OCI-LY3 (cell line): Measurements from ENCODE around the gene KCNK4.

Experiments used
- H2AFZ ChIP-seq: fragments of 200-600, 300-600 bp; shearing (Covaris generic); 2 replicates; pipeline ENCODE4 v1.6.0; 2014; ENCODE audit warnings: antibody characterized with exemption, low read depth, low read length
- H3K27ac ChIP-seq: fragments of 200-600, 300-600 bp; sonication (generic); 2 replicates; pipeline ENCODE4 v1.5.1; 2014; ENCODE audit warnings: mild to moderate bottlenecking, low read length, moderate library complexity, mixed read lengths
- H3K27me3 ChIP-seq: fragments of 200-600, 300-600 bp; sonication (generic); 2 replicates; pipeline ENCODE4 v1.6.1; 2014; ENCODE audit warnings: low read depth, low read length, mixed read lengths
- H3K36me3 ChIP-seq: fragments of 200-600, 300-600 bp; sonication (generic); replicated peaks from 2 replicates; pipeline ENCODE3; 2014; ENCODE audit warnings: low read depth, low read length, mixed read lengths
- H3K4me1 ChIP-seq: fragments of 300-600, 200-600 bp; sonication (generic); 2 replicates; pipeline ENCODE4 v1.6.1; 2014; ENCODE audit warnings: low read length, mixed read lengths
- H3K4me2 ChIP-seq: fragments of 200-600, 300-600 bp; sonication (generic); 2 replicates; pipeline ENCODE4 v1.6.1; 2014; ENCODE audit warnings: low read length, mixed read lengths
- H3K4me3 ChIP-seq: fragments of 300-600, 200-600 bp; sonication (generic); 2 replicates; pipeline ENCODE4 v1.5.1; 2014; ENCODE audit warnings: antibody characterized with exemption, mild to moderate bottlenecking, low read length, moderate library complexity
- H3K79me2 ChIP-seq: fragments of 300-600, 200-600 bp; shearing (Covaris generic); 2 replicates; pipeline ENCODE4 v1.6.1; 2014; ENCODE audit warnings: mild to moderate bottlenecking, low read length, mixed read lengths
- H3K9ac ChIP-seq: fragments of 300-600, 200-600 bp; shearing (Covaris generic); 2 replicates; pipeline ENCODE4 v1.6.0; 2014; ENCODE audit warnings: mild to moderate bottlenecking, low read length, moderate library complexity
- H3K9me3 ChIP-seq: fragments of 200-600, 300-600 bp; shearing (Covaris generic); 2 replicates; pipeline ENCODE4 v1.6.1; 2014; ENCODE audit warnings: low read length, mixed read lengths; ENCODE audit not compliant: insufficient read depth
- H4K20me1 ChIP-seq: fragments of 200-600, 300-600 bp; sonication (generic); 2 replicates; pipeline ENCODE4 v1.6.1; 2016; ENCODE audit warnings: low read length, mixed read lengths; ENCODE audit not compliant: insufficient read depth
- EZH2phosphoT487 ChIP-seq: fragments of 200-600 bp; shearing (Covaris generic); IDR thresholded peaks from 2 replicates; pipeline ENCODE4 v1.6.1; 2018; ENCODE audit warnings: antibody characterized with exemption, mixed run types, low read depth
- TF ChIP-seq, protein P1 (sequence below): fragments of 200-600, 300-600 bp; sonication (generic); IDR thresholded peaks from 2 replicates; pipeline ENCODE4 v1.5.1; 2014; ENCODE audit warnings: antibody characterized with exemption, low read length, low read depth

KCNK4 gene

DNA sequence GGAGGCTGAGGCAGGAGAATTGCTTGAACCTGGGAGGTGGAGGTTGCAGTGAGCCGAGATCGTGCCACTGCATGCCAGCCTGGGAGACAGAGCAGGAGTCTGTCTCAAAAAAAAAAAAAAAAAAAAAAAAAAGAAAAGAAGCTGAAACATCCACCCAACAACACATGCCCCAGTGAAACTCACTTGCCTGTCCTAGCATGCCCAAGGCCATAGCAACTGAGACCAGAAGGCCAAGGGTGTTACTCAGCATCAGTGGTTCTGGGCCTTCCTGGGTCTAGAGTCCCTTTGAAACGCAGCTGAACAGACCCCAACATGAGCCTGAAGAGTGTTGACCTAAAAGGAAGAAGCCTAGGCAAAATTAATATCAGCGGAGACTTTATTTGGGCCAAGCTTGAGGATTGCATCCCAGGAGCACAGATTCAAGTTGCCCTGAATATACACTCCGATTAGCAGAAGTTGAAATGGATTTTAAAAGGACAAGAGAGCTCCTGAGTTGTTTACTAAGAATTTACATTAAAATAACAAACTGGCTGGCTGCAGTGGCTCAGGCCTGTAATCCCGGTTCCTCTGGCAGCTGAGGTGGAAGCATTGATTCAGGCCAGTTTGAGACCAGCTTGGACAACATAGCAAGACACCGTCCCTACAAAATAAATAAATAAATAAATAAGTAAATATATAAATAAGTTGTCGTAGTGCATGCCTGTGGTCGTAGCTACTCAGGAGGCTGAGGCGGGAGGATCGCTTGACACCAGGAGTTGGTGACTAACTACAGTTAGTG, 33.8 kb downstream of the KCNK4 start:
- Histone ChIP-seq H3K27ac (no peak overlapping the region), H3K9ac (no peak overlapping the region), H3K36me3 (peaks cover 13% of the 10 kb centered on the region), H3K27me3 (no peaks in the 10 kb centered on the region), H2AFZ (no peak overlapping the region), H3K4me2 (no peak overlapping the region), H3K4me3 (no peak overlapping the region), H3K79me2 (no peaks in the 10 kb centered on the region), H3K9me3 (no peaks in the 10 kb centered on the region), H3K4me1 (no peaks in the 10 kb centered on the region), H4K20me1 (no peaks in the 10 kb centered on the region)
- TF ChIP-seq, protein P1, sequence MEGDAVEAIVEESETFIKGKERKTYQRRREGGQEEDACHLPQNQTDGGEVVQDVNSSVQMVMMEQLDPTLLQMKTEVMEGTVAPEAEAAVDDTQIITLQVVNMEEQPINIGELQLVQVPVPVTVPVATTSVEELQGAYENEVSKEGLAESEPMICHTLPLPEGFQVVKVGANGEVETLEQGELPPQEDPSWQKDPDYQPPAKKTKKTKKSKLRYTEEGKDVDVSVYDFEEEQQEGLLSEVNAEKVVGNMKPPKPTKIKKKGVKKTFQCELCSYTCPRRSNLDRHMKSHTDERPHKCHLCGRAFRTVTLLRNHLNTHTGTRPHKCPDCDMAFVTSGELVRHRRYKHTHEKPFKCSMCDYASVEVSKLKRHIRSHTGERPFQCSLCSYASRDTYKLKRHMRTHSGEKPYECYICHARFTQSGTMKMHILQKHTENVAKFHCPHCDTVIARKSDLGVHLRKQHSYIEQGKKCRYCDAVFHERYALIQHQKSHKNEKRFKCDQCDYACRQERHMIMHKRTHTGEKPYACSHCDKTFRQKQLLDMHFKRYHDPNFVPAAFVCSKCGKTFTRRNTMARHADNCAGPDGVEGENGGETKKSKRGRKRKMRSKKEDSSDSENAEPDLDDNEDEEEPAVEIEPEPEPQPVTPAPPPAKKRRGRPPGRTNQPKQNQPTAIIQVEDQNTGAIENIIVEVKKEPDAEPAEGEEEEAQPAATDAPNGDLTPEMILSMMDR = no peak
- no peak for TF ChIP-seq EZH2phosphoT487

DNA sequence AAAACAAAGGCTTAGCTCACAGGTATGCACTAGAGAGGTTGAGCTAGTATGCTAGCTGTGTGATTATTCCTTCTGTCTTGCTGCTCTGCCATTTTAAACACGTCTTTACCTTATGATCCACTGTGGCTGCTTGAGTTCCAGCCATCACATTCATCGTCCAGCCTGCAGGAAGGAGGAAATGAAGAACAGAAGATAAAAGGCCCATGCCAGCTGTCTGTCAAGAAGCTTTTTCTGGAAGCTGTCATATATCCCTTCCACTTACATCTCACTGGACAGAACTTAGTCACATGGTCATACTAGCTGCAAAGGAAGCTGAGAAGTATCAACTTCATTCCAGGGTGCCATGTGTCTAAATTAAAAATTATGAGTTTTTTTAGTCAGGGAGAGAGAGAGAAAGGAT, 36.3 kb downstream of the KCNK4 start:
- H3K27me3 ChIP-seq = no peaks in the 10 kb centered on the region
- H2AFZ ChIP-seq = no peak overlapping the region
- TF ChIP-seq, protein P1 = no peak
- TF ChIP-seq EZH2phosphoT487 = no peak
- no peak overlapping the region for H3K9ac ChIP-seq
- H3K27ac ChIP-seq = no peak overlapping the region
- peaks cover 12% of the 10 kb centered on the region for H3K4me1 ChIP-seq
- peaks cover 6% of the 10 kb centered on the region for H3K36me3 ChIP-seq
- no peaks in the 10 kb centered on the region for H3K79me2 ChIP-seq
- H3K9me3 ChIP-seq = no peaks in the 10 kb centered on the region
- H3K4me2 ChIP-seq = no peak overlapping the region
- H3K4me3 ChIP-seq = no peak overlapping the region
- no peaks in the 10 kb centered on the region for H4K20me1 ChIP-seq

DNA sequence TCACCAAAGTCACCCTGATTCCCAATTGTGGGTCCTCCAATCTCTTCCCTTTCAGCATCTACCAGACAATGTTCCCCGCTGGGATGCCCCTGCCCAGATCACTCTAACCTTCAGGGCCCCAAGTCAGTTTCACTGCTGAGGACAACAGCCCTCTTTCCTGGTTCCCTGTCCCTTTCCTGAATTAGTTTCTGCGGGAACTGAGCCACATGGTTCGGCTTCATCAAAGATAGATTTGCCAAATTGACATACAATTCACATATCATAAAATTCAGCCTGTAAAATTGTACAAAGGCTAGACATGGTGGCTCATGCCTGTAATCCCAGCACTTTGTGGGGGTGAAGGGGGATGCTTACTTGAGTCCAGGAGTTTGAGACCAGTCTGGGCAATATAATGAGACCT, 36.9 kb downstream of the KCNK4 start:
- no peak for TF ChIP-seq EZH2phosphoT487
- TF ChIP-seq, protein P1 = no peak
- H3K9me3 ChIP-seq = no peaks in the 10 kb centered on the region

DNA sequence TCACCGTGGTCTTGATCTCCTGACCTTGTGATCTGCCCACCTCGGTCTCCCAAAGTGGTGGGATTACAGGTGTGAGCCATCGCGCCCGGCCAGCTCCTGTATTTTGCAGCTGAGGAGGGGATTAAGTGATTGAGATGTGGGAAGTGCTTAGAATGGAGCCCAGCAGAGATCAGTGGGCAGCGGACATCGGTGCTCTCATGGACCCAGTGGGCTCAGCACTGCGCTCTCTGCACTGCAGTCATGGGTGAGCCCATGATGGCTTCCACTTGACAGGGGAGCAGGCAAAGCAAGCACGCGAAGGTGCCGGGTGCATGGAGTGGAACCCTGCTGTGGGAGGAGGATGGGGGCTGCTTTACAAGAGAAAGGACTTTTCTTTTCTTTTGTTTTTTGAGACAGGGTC, 39.8 kb downstream of the KCNK4 start:
- no peak overlapping the region for H3K27ac ChIP-seq
- H2AFZ ChIP-seq = no peak overlapping the region

More for the DNA sequence above, 36.9 kb downstream of the KCNK4 start:
- no peak overlapping the region for H3K9ac ChIP-seq
- no peaks in the 10 kb centered on the region for H4K20me1 ChIP-seq
- H3K27ac ChIP-seq = no peak overlapping the region
- peaks cover 2% of the 10 kb centered on the region for H3K36me3 ChIP-seq
- H2AFZ ChIP-seq = no peak overlapping the region
- H3K4me1 ChIP-seq = peaks cover 14% of the 10 kb centered on the region
- H3K79me2 ChIP-seq = no peaks in the 10 kb centered on the region
- no peak overlapping the region for H3K4me2 ChIP-seq
- no peaks in the 10 kb centered on the region for H3K27me3 ChIP-seq
- no peak overlapping the region for H3K4me3 ChIP-seq

More for the DNA sequence above, 39.8 kb downstream of the KCNK4 start:
- Histone ChIP-seq H3K4me3 (no peak overlapping the region), H4K20me1 (0 out of 2 replicates have a peak, but pooled peaks cover 3% of the 10 kb centered on the region), H3K9me3 (0 out of 2 replicates have a peak, but pooled peaks cover 2% of the 10 kb centered on the region), H3K4me1 (peaks cover 26% of the 10 kb centered on the region), H3K9ac (no peak overlapping the region), H3K4me2 (no peak overlapping the region), H3K36me3 (peaks cover 13% of the 10 kb centered on the region), H3K27me3 (no peaks in the 10 kb centered on the region), H3K79me2 (no peaks in the 10 kb centered on the region)
- TF ChIP-seq EZH2phosphoT487 = no peak
- TF ChIP-seq, protein P1 = no peak
